H9 (cell line): Measurements from ENCODE around the gene TTC23. TPM values are rescaled to one million over a fixed set of nuclear protein-coding genes. Genes with fewer than 3 reads are reported as not detected.

Experiments used
- DNase-seq: peaks from one replicate; pipeline ENCODE4 v3.0.0-alpha.2; 2017
- H2AFZ ChIP-seq: one replicate; pipeline ENCODE4 v1.6.1; 2013; ENCODE audit warnings: mild to moderate bottlenecking, low read length, control low read depth, moderate library complexity
- H2AK5ac ChIP-seq: 2 replicates; pipeline ENCODE4 v1.6.1; 2013; ENCODE audit warnings: low read length, control low read depth, mixed read lengths; ENCODE audit not compliant: insufficient read length
- H2BK120ac ChIP-seq: one replicate; pipeline ENCODE4 v1.6.1; 2013; ENCODE audit warnings: low read depth, mild to moderate bottlenecking, low read length, control low read depth, inconsistent platforms; ENCODE audit not compliant: poor library complexity, severe bottlenecking
- H2BK12ac ChIP-seq: 2 replicates; pipeline ENCODE4 v1.6.1; 2013; ENCODE audit warnings: low read length, control low read depth, mixed read lengths, low read depth; ENCODE audit not compliant: insufficient read length
- H2BK15ac ChIP-seq: 2 replicates; pipeline ENCODE4 v1.6.1; 2013; ENCODE audit warnings: low read depth, low read length, control low read depth
- H2BK20ac ChIP-seq: one replicate; pipeline ENCODE4 v1.6.1; 2013; ENCODE audit warnings: low read depth, mild to moderate bottlenecking, low read length, control low read depth, inconsistent platforms; ENCODE audit not compliant: poor library complexity, severe bottlenecking
- H2BK5ac ChIP-seq: 2 replicates; pipeline ENCODE4 v1.6.1; 2013; ENCODE audit warnings: low read length, control low read depth, mixed read lengths; ENCODE audit not compliant: insufficient read length
- H3K14ac ChIP-seq: 2 replicates; pipeline ENCODE4 v1.6.1; 2013; ENCODE audit warnings: low read length, control low read depth; ENCODE audit not compliant: insufficient read depth
- H3K18ac ChIP-seq: 2 replicates; pipeline ENCODE4 v1.6.1; 2013; ENCODE audit warnings: low read depth, mild to moderate bottlenecking, mixed read lengths, low read length, control low read depth; ENCODE audit not compliant: insufficient read length
- H3K23ac ChIP-seq: 2 replicates; pipeline ENCODE4 v1.6.1; 2013; ENCODE audit warnings: low read length, control low read depth, mixed read lengths, low read depth; ENCODE audit not compliant: insufficient read length
- H3K23me2 ChIP-seq: 2 replicates; pipeline ENCODE4 v1.6.1; 2013; ENCODE audit warnings: low read depth, mild to moderate bottlenecking, mixed read lengths, low read length, control low read depth; ENCODE audit not compliant: insufficient read length, poor library complexity, severe bottlenecking
- H3K27ac ChIP-seq: 2 replicates; pipeline ENCODE4 v1.5.1; 2013; ENCODE audit warnings: low read length, control low read depth, mixed read lengths, low read depth; ENCODE audit not compliant: insufficient read length
- H3K27me3 ChIP-seq: 2 replicates; pipeline ENCODE4 v1.6.1; 2013; ENCODE audit warnings: low read length, control low read depth, inconsistent platforms; ENCODE audit not compliant: insufficient read depth
- H3K4ac ChIP-seq: 2 replicates; pipeline ENCODE4 v1.6.1; 2013; ENCODE audit warnings: low read depth, mild to moderate bottlenecking, control low read depth, inconsistent platforms, low read length, moderate library complexity
- H3K4me1 ChIP-seq: 2 replicates; pipeline ENCODE4 v1.6.1; 2013; ENCODE audit warnings: low read length, control low read depth, inconsistent platforms; ENCODE audit not compliant: insufficient read depth
- H3K4me2 ChIP-seq: 2 replicates; pipeline ENCODE4 v1.6.1; 2013; ENCODE audit warnings: low read length, control low read depth, mixed read lengths; ENCODE audit not compliant: insufficient read length, insufficient read depth
- H3K56ac ChIP-seq: 2 replicates; pipeline ENCODE4 v1.6.1; 2013; ENCODE audit warnings: low read depth, mild to moderate bottlenecking, mixed read lengths, low read length, control low read depth; ENCODE audit not compliant: insufficient read length
- H3K79me1 ChIP-seq: 2 replicates; pipeline ENCODE4 v1.6.1; 2013; ENCODE audit warnings: low read depth, mild to moderate bottlenecking, moderate library complexity, low read length, control low read depth, inconsistent platforms; ENCODE audit not compliant: insufficient read depth, poor library complexity, severe bottlenecking
- H3K79me2 ChIP-seq: 2 replicates; pipeline ENCODE4 v1.6.1; 2013; ENCODE audit warnings: low read length, control low read depth, inconsistent platforms; ENCODE audit not compliant: insufficient read depth
- H3K9ac ChIP-seq: 2 replicates; pipeline ENCODE4 v1.6.1; 2013; ENCODE audit warnings: low read length, control low read depth, mixed read lengths; ENCODE audit not compliant: insufficient read length; ENCODE audit errors: extremely low read depth
- H3K9me3 ChIP-seq: one replicate; pipeline ENCODE4 v1.6.1; 2013; ENCODE audit warnings: low read depth, low read length, inconsistent platforms; ENCODE audit not compliant: control insufficient read depth
- H3T11ph ChIP-seq: one replicate; pipeline ENCODE4 v1.6.1; 2013; ENCODE audit warnings: mild to moderate bottlenecking, low read length, control low read depth, inconsistent platforms
- H4K20me1 ChIP-seq: one replicate; pipeline ENCODE4 v1.6.1; 2013; ENCODE audit not compliant: control insufficient read depth, insufficient read length, insufficient read depth
- H4K5ac ChIP-seq: 2 replicates; pipeline ENCODE4 v1.6.1; 2013; ENCODE audit warnings: low read depth, mild to moderate bottlenecking, mixed read lengths, low read length, control low read depth; ENCODE audit not compliant: insufficient read length
- H4K8ac ChIP-seq: replicated peaks from 2 replicates; pipeline ENCODE4 v1.6.1; 2013; ENCODE audit warnings: low read length, control low read depth, mixed read lengths, low read depth; ENCODE audit not compliant: insufficient read length
- H4K91ac ChIP-seq: 2 replicates; pipeline ENCODE4 v1.6.1; 2013; ENCODE audit warnings: low read depth, mild to moderate bottlenecking, moderate library complexity, mixed read lengths, low read length, control low read depth; ENCODE audit not compliant: insufficient read length
- H3K27ac Mint-ChIP-seq, 3 experiments: 2 replicates in 2 of 3; 3 replicates in 1 of 3; pipeline ENCODE4 v1.8.0; 2020 to 2021; ENCODE audit warnings: mixed read lengths in 3 of 3, mild to moderate bottlenecking in 1 of 3, moderate library complexity in 1 of 3
- H3K27me3 Mint-ChIP-seq: 2 replicates; pipeline ENCODE4 v1.8.0; 2021; ENCODE audit warnings: low read depth, mild to moderate bottlenecking, moderate library complexity, mixed read lengths
- H3K36me3 Mint-ChIP-seq, 3 experiments: 2 replicates in 2 of 3; 3 replicates in 1 of 3; pipeline ENCODE4 v1.8.0; 2020 to 2021; ENCODE audit warnings: low read depth in 3 of 3, mixed read lengths in 3 of 3; ENCODE audit not compliant: insufficient read depth in 1 of 3
- H3K4me1 Mint-ChIP-seq, 2 experiments: 2 replicates each; pipeline ENCODE4 v1.8.0; 2020; ENCODE audit warnings: mixed read lengths in 2 of 2
- H3K4me3 Mint-ChIP-seq, 2 experiments: 2 replicates in 1 of 2; 3 replicates in 1 of 2; pipeline ENCODE4 v1.8.0; 2020 to 2021; ENCODE audit warnings: mild to moderate bottlenecking in 2 of 2, mixed read lengths in 2 of 2, moderate library complexity in 1 of 2
- H3K9me3 Mint-ChIP-seq, 2 experiments: 2 replicates in 1 of 2; 3 replicates in 1 of 2; pipeline ENCODE4 v1.8.0; 2020; ENCODE audit warnings: mild to moderate bottlenecking in 2 of 2, mixed read lengths in 2 of 2, moderate library complexity in 1 of 2
- CTCF ChIP-seq: fragments of 200-600 bp; sonication (generic); conservative IDR thresholded peaks from 3 replicates; pipeline ENCODE4 v1.8.0; 2021; ENCODE audit warnings: antibody characterized with exemption, mild to moderate bottlenecking
- WGBS: extraction: QIAGEN DNeasy Blood & Tissue Kit; methylation state at CpG from one replicate; pipeline ENCODE4 v1.1.7; 2013; ENCODE audit warnings: missing lambda C conversion rate, low lambda C conversion rate, mixed read lengths; ENCODE audit not compliant: insufficient read length; ENCODE audit errors: extremely low coverage; 5-methylcytosine and 5-hydroxymethylcytosine counted together
- total RNA-seq: library from RNA; stranded (reverse); gene quantifications from 2 replicates; pipeline ENCODE4 v1.2.1, GENCODE V29; 2021

TTC23 gene
- total RNA-seq, 1 experiment from 2014 or later = 14.3 TPM

- no peaks in the 10 kb centered on the region for H4K20me1 ChIP-seq
These were observed 79.5 kb downstream of the TTC23 start for GRCh38 chr15:99169769-99170311.

More at GRCh38 chr15:99169769-99170311, 79.5 kb downstream of the TTC23 start:
- H3K4me2 ChIP-seq = no peak overlapping the region
- no peak overlapping the region for H3T11ph ChIP-seq
- H2BK12ac ChIP-seq = no peak overlapping the region
- Mint-ChIP-seq H3K36me3 (peaks cover 0 to 23% (median 9%) of the 10 kb centered on the region in 3 experiments; a peak in 6 of 7 replicates), H3K4me1 (no peaks in the 10 kb centered on the region), H3K27ac (peak overlapping the region in 1 of 3 experiments; percentile 53; a peak in 1 of 7 replicates), H3K9me3 (no peaks in the 10 kb centered on the region), H3K27me3 (no peaks in the 10 kb centered on the region), H3K4me3 (no peak overlapping the region)
- H2BK120ac ChIP-seq = no peak overlapping the region
- H3K23me2 ChIP-seq = no peaks in the 10 kb centered on the region
- TF ChIP-seq CTCF = no peak
- H3K23ac ChIP-seq = no peak overlapping the region
- no peak for DNase-seq
- H3K27ac ChIP-seq = no peak overlapping the region
- H4K91ac ChIP-seq = no peak overlapping the region
- no peak overlapping the region for H2BK5ac ChIP-seq
- H2AK5ac ChIP-seq = no peak overlapping the region
- no peaks in the 10 kb centered on the region for H3K4me1 ChIP-seq
- no peaks in the 10 kb centered on the region for H3K79me2 ChIP-seq
- H3K9ac ChIP-seq = no peak overlapping the region
- no peaks in the 10 kb centered on the region for H3K9me3 ChIP-seq
- no peak overlapping the region for H3K14ac ChIP-seq
- no peak overlapping the region for H4K5ac ChIP-seq
- no peak overlapping the region for H2BK20ac ChIP-seq
- no peak overlapping the region for H2AFZ ChIP-seq
- H3K4ac ChIP-seq = no peak overlapping the region
- H4K8ac ChIP-seq = no peak overlapping the region
- H2BK15ac ChIP-seq = no peak overlapping the region
- no peak overlapping the region for H3K56ac ChIP-seq
- no peak overlapping the region for H3K18ac ChIP-seq
- no peaks in the 10 kb centered on the region for H3K79me1 ChIP-seq
- no peaks in the 10 kb centered on the region for H3K27me3 ChIP-seq
- WGBS = no CpG with 5 or more reads among the region's 10 CpGs
